Ramos (cell line): Measurements from ENCODE around the gene KIRREL2.
"Not testable (repeated sequence)": the region's sequence is repeated elsewhere in the genome, so short reads cannot be mapped to it uniquely, and the experiment has no call there.

Source experiments
- in situ Hi-C: fragments of 300-500 bp; cut with MboI; formaldehyde crosslinking; loops from one replicate; pipeline ENCODE4 v1.14.3; 2022; ENCODE audit warnings: low sequenced_read_pairs; ENCODE audit not compliant: unreplicated experiment

KIRREL2 gene

DNA sequence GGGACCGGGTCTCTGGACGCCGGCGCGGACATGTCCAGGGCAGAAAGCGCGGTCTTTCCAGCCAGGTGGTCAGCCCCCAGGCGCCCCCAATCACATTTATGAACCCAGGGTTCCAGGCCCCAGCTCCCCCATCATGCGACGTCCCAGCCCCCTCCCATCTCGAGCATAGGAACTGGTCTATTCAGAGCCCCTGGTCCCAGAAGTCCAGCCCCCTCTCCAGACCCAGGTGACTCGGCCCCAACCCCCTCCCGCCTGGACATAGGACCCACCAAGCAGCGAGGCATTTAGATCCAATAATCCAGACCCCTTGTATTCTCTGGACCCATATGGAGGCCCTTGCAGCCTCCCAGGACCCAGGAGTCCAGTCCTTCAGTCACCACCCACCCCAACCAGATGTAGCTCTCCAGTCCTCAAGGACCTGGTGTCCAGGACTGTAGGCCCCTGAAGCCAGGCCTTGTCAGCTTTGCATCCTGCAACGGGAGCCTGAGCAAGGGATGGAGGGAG, 12.2 kb downstream of the KIRREL2 start:
- in situ Hi-C loops = no loop called here

DNA sequence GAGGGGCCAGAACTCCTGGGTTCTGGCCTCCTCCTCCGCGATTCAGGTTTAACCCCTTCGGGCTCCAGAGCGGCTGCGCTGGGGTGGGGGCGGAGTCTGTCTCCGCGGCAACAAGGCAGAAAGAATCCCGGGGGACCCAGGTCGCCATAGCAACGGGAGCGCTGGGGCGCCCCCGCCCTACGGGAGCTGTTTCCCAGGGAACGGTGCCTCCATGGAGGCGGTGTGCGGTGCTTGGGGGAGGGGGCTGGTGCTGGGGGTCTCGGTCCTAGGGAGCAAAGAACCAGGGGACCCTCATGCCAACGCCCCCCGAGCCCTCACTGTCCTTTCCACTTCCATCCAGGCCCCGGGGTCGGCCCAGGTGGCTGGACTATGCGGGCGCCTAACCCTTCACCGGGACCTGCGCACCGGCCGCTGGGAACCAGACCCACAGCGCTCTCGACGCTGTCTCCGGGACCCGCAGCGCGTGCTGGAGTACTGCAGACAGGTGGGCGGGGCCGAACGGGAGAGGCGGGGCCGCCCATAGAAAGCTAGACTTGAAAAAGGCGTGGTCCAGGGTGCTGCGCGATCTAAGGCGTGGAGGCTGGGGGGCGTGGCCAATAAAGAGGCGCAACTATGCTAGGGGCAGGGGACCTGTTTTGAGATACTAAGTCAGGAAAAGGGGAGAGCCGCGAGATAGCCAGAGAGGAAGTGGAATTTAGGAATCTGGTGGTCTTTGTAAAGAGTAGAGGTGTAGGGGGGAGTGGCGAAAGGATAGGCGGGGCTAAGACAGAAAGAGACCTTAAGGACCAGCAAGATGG, 12.8 kb downstream of the KIRREL2 start:
- in situ Hi-C loops = no loop called here

DNA sequence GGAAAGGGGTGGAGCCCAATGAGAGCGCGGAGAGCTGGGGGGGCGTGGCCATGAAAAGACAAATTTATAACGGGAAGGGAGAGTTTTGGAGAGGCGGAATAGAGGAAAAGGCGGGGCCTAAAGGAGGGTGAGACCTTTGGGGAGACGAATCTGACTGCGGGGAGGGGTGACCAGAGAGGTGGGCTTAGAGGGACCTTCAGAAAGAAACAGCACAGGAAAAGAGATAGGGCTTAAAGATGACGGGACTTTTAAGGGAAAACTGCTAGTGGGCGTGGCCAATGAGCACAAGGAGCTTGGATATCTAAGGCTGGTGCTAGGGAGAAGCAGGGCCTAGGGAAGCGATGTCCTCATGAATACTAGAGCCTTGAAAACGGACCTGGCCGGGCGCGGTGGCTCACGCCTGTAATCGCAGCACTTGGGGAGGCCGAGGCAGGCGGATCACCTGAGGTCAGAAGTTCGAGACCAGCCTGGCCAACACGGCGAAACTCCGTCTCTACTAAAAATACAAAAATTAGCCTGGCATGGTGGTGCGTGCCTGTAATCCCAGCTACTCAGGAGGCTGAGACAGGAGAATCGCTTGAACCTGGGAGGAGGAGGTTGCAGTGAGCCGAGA, 13.5 kb downstream of the KIRREL2 start:
- in situ Hi-C loops = not testable (repeated sequence)

GRCh38 chr19:35870798-35871197, 14.1 kb downstream of the KIRREL2 start:
- in situ Hi-C loops = no loop called here

GRCh38 chr19:35871611-35872010, 14.9 kb downstream of the KIRREL2 start:
- in situ Hi-C loops = no loop called here

DNA sequence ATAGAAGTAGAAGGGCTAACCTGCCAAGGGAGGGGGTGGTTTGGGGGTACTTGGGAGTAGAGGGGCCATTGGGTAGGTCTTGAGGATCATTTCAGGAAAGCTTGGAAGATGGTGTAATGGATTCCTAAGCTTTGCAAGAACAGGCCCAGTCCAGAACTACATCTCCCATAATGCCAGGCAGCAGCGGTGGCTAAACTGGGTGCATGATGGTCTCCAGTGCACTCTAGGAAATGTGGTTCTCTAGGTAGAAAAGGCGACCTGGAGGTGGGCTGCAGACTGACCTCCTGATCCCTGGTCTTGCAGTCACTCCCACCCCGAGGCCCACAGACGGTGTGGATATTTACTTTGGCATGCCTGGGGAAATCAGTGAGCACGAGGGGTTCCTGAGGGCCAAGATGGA, 15.5 kb downstream of the KIRREL2 start:
- in situ Hi-C loops = no loop called here

- in situ Hi-C loops = no loop called here
Measured at GRCh38 chr19:35874392-35874930, 17.8 kb downstream of the KIRREL2 start.

DNA sequence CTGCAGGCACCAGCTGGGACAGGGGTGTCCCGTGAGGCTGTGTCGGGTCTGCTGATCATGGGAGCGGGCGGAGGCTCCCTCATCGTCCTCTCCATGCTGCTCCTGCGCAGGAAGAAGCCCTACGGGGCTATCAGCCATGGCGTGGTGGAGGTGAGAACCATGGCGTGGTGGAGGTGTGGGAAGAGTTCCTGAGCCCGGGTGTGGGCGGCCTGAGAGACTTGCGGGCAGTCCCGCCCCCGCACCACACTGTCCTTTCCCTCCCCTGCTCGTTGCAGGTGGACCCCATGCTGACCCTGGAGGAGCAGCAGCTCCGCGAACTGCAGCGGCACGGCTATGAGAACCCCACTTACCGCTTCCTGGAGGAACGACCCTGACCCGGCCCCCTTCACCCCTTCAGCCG, 22.4 kb downstream of the KIRREL2 start:
- in situ Hi-C loops = no loop called here

GRCh38 chr19:35879770-35880317, 23.1 kb downstream of the KIRREL2 start:
- in situ Hi-C loops = no loop called here

DNA sequence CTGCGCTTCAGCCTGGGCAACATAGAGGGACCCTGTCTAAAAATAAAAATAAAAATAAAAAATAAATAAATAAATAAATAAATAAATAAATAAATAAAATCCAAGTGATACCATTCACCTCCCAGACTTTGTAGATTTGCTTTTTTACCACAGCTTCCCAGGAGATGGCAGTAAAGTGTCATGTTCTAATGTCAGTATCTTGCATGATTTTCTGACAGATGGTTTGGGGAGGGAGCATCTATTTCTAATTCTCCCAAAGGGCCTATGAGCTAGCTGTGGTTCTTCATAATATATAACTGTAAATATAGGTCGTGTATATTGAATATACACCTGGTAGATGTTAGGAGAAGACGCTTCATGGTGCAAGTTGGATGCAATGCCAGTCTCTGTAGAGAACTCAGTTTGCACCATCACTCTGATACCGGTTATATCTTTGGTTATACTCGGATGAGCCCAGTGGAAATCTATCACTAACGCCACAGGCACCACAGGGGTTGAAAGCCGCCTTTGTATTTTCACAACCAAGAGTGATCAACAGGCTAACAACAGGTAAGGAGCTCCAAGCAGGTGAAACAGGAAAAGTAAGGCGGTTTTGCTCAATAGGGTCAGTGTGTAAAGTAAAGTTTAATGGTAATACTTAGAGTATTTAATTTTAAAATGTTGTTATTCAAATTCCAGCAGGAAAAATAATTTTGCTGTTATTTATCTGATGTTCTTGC, 25.6 kb downstream of the KIRREL2 start:
- in situ Hi-C loops = no loop called here

- in situ Hi-C loops = no loop called here
Measured at GRCh38 chr19:35883882-35884281, 27.2 kb downstream of the KIRREL2 start.

DNA sequence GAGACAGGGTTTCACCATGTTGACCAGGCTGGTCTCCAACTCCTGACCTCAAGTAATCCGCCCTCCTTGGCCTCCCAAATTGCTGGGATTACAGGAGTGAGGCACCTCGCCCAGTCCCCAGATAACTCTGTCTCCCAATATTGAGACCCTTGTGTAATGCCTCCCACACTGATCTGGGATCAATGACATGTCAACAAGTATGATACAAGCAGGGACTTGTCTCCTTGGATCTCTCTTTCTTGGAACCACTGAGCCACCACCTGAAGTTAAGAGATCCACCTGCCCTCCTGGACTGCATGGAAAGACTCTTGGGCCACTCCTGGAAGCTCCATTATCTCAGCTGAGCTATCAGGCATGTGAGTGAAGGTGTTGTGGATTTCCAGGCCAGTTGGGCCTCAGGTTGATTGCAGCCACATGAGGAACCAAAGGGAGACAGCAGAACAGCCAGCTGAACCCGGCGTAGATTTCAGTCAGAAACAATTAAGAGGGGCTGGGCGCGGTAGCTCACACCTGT, 28.6 kb downstream of the KIRREL2 start:
- in situ Hi-C loops = loop anchor here (5.0 kb wide), 1 partner anchor 47 kb away; no protein-coding TSS in a partner anchor

DNA sequence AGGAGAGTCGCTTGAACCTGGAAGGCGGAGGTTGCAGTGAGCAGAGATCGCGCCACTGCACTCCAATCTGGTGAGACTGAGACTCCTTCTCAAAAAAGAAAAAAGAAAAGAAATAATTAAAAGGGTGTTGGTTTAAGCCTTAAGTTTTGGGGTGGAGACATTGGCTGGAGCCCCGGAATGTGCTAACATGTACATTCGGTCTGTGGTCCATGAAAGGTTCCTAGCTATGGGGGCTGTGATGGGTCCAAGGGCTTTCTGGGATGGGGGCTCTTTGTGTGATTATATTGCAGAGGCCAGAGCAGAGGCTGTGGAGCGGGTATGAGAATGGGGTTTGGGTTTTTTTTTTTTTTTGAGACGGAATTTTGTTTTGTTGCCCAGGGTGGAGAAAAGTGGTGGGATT, 29.2 kb downstream of the KIRREL2 start:
- in situ Hi-C loops = loop anchor here (5.0 kb wide), 1 partner anchor 46 kb away; no protein-coding TSS in a partner anchor

DNA sequence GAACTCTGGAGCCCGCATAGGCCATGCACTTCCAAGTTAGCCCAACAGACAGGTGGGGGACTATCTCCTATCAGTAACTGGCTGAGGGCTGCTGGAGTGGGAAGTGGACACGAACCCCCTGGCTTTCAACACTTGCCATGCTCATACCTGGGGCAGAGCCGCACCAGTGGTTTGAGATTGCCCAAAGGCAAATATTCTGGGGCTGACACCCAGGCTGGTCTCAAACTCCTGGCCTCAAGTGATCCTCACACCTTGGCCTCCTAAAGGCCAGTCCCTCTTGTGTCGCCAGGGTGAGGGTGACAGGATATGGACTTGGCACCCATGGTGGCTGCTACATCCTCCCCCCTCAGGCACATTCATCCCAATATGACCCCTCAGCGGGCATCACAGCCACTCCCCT, 30.5 kb downstream of the KIRREL2 start:
- in situ Hi-C loops = loop anchor here (5.0 kb wide), 1 partner anchor 45 kb away; no protein-coding TSS in a partner anchor

DNA sequence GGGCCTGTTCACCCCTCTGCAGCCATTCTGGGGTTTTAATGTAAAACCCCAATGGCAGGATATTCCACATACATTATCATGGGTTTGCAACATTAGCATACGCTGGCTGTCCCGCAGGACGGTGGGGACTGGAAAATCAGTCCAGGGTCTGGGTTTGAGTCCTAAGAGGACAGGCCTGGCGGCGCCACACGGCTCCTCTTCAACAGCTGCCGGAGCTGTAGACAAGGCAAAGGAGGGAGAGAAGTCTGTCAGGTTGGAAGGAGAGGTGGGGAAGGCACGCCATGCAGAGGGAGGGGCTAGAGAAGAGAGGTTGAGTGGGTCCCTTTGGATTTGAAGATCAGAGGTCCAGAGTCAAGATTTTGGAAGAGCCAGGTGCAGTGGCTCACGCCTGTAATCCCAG, 31.7 kb downstream of the KIRREL2 start:
- in situ Hi-C loops = loop anchor here (5.0 kb wide), 1 partner anchor 44 kb away; no protein-coding TSS in a partner anchor

DNA sequence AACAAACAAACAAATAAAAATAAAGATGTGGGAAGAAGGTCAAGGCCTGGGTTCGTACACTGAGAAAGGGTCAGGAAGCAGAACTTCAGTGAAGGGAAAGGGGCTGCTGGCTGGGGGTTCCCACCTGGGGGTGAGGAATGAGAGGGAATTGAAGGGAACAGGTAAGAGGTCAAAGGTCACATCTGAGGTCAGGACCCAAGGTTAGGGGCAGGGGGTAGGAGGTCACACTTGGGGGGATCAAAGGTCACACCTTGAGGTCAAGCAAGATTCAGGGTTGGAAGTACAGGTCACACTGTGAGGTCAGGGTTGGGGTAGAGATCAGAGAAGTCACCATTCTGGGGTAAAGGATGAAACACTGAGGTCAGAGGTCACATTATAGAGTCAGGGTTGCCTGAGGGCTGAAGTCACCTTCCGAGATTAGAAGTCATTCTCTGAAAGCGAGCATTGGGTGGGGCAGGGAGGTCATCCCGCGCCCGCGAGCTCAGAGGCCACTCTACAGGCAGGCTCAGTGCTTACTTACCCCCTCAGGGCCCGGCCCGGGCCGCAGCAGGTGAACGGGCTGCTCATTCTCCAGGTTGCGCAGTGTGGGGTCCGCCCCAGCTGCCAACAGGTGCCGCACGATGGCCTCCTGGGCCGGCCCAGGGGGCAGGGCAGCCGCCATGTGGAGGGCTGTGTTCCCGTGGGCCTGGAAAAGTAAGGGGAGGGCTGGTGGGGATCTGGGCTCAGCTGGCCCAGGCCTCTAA, 32.8 kb downstream of the KIRREL2 start:
- in situ Hi-C loops = loop anchor here (5.0 kb wide), 1 partner anchor 43 kb away; no protein-coding TSS in a partner anchor

GRCh38 chr19:35890113-35890650, 33.5 kb downstream of the KIRREL2 start:
- in situ Hi-C loops = no loop called here

- in situ Hi-C loops = not testable (repeated sequence)
Measured at GRCh38 chr19:35891819-35892218, 35.1 kb downstream of the KIRREL2 start.

DNA sequence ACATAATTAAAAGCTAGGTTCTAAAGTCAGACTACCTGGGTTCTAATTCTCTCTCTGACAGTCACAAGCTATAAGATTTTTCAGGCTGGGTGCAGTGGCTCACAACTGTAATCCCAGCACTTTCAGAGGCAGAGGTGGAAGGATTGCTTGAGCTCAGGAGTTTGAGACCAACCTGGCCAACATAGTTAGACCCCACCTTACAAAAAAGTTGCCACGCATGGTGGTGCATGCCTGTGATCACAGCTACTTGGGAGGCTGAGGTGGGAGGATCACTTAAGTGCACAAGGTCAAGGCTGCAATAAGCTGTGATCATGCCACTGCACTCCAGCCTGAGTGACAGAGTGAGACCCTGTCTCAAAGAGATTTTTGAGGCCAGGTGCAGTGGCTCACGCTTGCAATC, 37.6 kb downstream of the KIRREL2 start:
- in situ Hi-C loops = no loop called here
